GM13977 (cell line): ENCODE results near the gene SVBP.

Experiments
- DNase-seq: peaks from one replicate; pipeline ENCODE4 v3.0.0; 2012; ENCODE audit warnings: low spot score
- in situ Hi-C: fragments of 300-500 bp; cut with MboI; formaldehyde crosslinking; loops from one replicate; pipeline ENCODE4 v1.12.0; 2022; ENCODE audit warnings: low sequenced_read_pairs, low pct_unique_long_range_greater_than_20kb, mixed read lengths, inconsistent platforms; ENCODE audit not compliant: unreplicated experiment
- TF ChIP-seq, protein P1 (sequence below): IDR thresholded peaks from 2 replicates; pipeline ENCODE4 v1.5.1; 2012; ENCODE audit warnings: mild to moderate bottlenecking, control low read depth; ENCODE audit not compliant: insufficient read depth; ENCODE audit errors: extremely low read depth, missing control alignments

Gene SVBP

DNA sequence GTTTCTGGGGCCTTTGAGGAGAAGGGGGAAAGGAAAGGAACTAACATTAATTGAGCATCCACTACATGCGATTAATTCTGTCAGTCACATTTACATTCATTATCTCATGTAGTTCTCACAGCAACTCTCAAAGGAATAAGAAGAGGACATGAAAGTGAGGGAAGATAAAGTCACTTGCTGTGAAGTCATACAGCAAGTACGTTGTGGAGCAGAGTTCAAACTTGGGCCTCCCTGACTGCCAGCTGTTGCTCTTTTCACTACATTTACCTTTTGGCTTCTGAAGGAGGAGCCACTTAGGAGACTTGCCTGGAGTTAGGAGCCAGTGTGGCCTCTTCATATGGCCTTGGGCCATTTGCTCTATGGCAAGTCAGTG lies 35.4 kb upstream of the SVBP start:
- in situ Hi-C loops, result no loop called here
- TF ChIP-seq, protein P1, sequence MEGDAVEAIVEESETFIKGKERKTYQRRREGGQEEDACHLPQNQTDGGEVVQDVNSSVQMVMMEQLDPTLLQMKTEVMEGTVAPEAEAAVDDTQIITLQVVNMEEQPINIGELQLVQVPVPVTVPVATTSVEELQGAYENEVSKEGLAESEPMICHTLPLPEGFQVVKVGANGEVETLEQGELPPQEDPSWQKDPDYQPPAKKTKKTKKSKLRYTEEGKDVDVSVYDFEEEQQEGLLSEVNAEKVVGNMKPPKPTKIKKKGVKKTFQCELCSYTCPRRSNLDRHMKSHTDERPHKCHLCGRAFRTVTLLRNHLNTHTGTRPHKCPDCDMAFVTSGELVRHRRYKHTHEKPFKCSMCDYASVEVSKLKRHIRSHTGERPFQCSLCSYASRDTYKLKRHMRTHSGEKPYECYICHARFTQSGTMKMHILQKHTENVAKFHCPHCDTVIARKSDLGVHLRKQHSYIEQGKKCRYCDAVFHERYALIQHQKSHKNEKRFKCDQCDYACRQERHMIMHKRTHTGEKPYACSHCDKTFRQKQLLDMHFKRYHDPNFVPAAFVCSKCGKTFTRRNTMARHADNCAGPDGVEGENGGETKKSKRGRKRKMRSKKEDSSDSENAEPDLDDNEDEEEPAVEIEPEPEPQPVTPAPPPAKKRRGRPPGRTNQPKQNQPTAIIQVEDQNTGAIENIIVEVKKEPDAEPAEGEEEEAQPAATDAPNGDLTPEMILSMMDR, result no peak
- DNase-seq, result no peak

DNA sequence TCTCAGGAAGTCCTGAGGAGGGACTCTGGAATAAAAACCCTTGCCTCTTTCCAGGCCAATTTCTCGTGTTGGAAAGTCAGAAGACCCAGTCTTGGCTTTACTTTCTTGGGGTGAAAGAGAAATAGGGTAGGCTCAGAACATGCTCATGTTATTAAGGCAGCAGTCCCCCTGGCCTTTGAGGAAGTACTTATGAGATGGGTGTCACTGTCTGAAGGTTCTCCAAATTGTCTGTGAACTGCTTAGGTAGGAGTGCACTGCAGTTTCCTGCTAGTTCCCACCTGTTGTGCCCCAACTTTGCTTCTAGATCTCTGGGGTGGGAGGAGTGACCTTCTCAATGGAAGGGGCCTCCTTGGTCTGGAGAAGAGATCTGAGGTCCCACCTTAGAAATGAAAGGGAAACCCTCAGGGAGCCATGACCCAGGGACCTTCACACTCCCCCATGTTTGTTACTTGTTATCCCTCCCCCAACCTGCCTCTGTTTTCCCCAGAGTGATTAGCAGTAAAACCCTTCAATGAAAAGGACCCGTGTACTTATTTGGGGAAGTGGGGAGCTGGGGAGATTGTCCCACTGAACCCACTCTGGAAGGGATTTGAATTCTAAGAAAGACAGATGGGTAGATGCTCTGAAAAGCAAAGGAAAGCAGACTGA lies 34.9 kb upstream of the SVBP start:
- no peak for DNase-seq
- TF ChIP-seq, protein P1, result no peak
- in situ Hi-C loops, result no loop called here

DNA sequence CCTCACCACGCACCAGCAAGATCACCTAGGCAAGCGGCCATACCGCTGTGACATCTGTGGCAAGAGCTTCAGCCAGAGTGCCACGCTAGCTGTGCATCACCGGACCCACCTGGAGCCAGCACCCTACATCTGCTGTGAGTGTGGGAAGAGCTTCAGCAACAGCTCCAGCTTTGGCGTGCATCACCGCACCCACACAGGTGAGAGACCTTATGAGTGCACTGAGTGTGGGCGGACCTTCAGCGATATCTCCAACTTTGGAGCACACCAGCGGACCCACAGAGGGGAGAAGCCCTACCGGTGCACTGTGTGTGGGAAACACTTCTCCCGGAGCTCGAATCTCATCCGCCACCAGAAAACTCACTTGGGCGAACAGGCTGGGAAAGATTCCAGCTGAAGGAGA lies 34.2 kb upstream of the SVBP start:
- in situ Hi-C loops, result no loop called here
- DNase-seq, result no peak
- TF ChIP-seq, protein P1, result no peak

DNA sequence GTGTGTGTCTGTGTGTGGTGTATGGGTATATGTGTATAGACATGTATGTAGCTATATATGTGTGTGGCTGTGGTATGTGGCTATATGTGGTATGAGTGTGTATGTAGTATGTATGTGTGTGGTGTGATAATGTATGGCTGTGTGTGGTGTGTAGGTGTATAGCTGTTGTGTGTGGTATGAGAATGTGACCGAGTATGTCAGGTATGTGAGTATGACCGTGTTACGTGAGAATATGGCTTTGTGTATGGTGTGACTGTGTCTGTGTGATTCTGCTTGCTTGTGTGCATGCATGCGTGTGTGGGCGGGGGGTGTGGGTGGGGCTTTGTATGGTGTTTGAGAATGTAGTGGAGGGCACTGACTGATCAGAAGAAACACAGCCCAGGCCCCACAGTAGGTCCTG lies 32.7 kb upstream of the SVBP start:
- TF ChIP-seq, protein P1, result no peak
- DNase-seq, result no peak
- in situ Hi-C loops, result no loop called here

DNA sequence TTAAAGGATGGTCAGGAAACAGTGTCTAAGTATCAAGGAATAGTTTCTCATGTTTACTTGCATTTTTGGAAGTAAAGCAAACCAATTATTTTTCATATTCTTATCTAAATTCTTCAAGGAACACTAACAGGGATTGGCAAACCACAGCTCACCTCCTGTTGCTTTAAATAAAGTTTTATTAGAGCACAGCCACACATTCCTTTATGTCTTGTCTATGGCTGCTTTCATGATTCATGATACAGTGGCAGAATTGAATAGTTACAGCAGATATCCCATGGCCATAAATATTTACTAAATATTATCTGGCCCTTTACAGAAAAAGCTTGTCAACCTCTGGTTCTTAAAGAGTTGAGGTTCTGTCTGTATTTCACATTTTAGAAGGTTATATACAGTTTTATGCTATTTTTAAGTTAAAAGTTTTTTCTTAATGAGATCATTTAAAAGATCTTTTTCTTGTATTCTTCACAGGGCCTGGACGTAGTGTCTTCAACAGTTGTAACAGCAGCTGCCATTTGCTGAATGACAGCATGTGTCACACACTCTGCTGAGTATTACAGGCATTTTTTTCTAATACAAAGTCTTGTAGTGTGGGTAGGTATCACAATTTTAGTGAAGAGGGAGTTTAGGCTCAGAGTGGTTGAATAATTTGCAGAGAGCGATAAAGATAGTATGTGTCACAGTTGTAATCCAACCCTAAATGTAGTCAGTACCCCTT lies 31.8 kb upstream of the SVBP start:
- TF ChIP-seq, protein P1, result no peak
- no peak for DNase-seq
- in situ Hi-C loops, result no loop called here

DNA sequence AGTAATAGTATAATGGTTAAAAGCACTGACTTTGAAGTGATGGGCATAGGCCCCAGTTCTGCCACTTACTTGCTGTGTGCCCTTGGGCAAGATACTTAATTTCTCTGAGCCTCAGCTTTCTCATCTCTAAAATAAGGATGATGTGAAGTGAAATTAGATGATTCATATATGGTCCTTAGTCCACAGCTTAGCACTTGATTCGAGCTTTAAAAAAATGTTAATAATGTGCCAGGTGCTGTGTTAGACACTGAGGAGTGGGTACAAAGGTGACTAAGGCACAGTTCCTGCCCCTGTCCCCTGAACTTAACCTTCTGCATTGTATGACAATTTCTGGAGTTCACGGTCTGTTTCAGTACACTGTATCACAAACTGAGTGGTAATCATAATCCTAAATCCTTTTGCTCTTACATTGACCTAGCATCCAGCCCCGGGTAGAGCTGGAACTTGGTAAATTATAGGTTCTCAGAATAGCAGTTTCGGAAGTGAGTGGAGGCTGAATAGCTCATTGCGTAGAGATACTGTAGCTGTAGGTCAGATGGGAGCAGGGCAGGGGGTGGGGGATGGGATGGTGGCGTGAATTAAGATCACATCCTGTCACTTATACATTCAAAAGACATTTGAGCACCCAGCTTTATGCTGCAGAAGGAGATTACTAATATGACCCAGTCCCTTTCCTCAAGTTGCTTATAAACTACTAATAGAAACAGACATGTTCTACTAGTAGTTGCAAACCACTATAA lies 30.7 kb upstream of the SVBP start:
- DNase-seq, result no peak
- in situ Hi-C loops, result no loop called here
- TF ChIP-seq, protein P1, result no peak
